ENCODE results near the gene AQP4. TPM values are rescaled to one million over a fixed set of nuclear protein-coding genes. Genes with fewer than 3 reads are reported as not detected.

The AQP4 gene
- total and polyA plus RNA-seq, 2 donors (not counting 3 experiments of a cell fraction or from before 2014, with no cell fraction given): not detected

- no peak overlapping the region for H3K9ac ChIP-seq (replicated peaks; ENCODE audit: extremely low read depth, insufficient read depth, low read length)
- CTCF ChIA-PET: no interaction called here
- TF ChIP-seq FOS (IDR thresholded peaks at IDR 0.05; ENCODE audit: borderline replicate concordance, insufficient read depth, low read length): no peak
- no peak for TF ChIP-seq POLR2AphosphoS5 (IDR thresholded peaks at IDR 0.05; ENCODE audit: insufficient read depth, low read depth, low read length)
- TF ChIP-seq GATA2 (IDR thresholded peaks at IDR 0.05; ENCODE audit: insufficient read depth, insufficient read length, low read depth, low read length): no peak
Observed at GRCh38 chr18:26911840-26912239, 46.3 kb upstream of the AQP4 start.

DNA sequence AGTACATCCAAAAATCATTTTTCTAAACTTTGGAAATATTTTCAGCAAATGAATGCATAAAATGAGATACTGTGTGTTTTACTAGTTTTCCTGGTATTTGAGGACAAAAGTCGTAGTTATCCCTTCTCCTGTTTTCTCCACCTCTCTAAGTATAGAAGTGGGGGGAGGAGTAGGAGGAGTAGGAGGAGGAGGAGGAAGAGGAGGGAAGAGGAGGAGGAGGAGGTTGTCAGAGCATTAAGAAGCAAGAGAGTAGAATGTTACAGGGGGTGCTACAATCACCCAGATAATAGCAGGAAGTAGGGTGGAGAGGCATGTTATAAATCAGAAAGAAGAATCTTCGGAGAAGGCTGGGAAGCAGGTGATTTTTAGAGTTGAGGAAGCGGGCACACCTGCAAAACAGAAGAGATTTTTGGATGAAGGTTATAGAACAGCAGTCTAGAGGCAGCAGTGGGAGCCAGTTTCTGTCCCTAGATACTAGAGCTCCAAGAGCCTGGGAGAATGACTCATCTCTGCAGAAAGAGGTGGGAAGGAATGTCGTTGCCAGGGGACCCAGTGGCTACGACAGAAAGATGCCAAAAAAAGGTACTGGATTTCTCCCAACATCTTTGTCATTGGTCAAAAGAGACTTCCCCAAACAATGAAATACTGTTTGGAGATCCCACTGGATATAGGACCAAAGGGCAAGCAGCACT lies 44.2 kb upstream of the AQP4 start:
- no peak overlapping the region for H3K4me2 ChIP-seq (ENCODE audit: insufficient read depth, low read length)
- no peaks in the 10 kb centered on the region for H3K9me1 ChIP-seq (replicated peaks; ENCODE audit: control insufficient read depth, extremely low read depth, insufficient read depth, low read length)
- H3K27ac ChIP-seq (ENCODE audit: insufficient read depth, low read depth, low read length): no peak overlapping the region
- intact Hi-C loops (cut with micrococcal nuclease) (no loop called here), dilution Hi-C loops (cut with MboI; ENCODE audit: extremely low pct_ligation_motif_present, low sequenced_read_pairs) (no loop called here)
- CTCF ChIA-PET: no interaction called here
- DNase-seq (ENCODE audit: low read depth, low spot score) (no peak), FAIRE-seq (no peak)
- BruUV-seq (replicated peaks): no TSS peak
- no peak overlapping the region for H3K4me3 ChIP-seq (replicated peaks in 1 of 3; ENCODE audit: insufficient read depth in 1 of 3, low read depth in 1 of 3, low read length in 3 of 3)
- TF ChIP-seq, protein P1, sequence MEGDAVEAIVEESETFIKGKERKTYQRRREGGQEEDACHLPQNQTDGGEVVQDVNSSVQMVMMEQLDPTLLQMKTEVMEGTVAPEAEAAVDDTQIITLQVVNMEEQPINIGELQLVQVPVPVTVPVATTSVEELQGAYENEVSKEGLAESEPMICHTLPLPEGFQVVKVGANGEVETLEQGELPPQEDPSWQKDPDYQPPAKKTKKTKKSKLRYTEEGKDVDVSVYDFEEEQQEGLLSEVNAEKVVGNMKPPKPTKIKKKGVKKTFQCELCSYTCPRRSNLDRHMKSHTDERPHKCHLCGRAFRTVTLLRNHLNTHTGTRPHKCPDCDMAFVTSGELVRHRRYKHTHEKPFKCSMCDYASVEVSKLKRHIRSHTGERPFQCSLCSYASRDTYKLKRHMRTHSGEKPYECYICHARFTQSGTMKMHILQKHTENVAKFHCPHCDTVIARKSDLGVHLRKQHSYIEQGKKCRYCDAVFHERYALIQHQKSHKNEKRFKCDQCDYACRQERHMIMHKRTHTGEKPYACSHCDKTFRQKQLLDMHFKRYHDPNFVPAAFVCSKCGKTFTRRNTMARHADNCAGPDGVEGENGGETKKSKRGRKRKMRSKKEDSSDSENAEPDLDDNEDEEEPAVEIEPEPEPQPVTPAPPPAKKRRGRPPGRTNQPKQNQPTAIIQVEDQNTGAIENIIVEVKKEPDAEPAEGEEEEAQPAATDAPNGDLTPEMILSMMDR (IDR thresholded peaks at IDR 0.05; ENCODE audit: extremely low read depth in 1 of 2, insufficient read depth in 1 of 2, low read depth in 1 of 2, low read length in 2 of 2): no peak
- TF ChIP-seq JUN (IDR thresholded peaks at IDR 0.05; ENCODE audit: borderline replicate concordance, insufficient read depth, insufficient read length, low read depth) (no peak), POLR2A (IDR thresholded peaks at IDR 0.05; ENCODE audit: low read depth, low read length) (no peak), FOS (IDR thresholded peaks at IDR 0.05; ENCODE audit: borderline replicate concordance, insufficient read depth, low read length) (no peak), POLR2AphosphoS5 (IDR thresholded peaks at IDR 0.05; ENCODE audit: insufficient read depth, low read depth, low read length) (no peak), MYC (IDR thresholded peaks at IDR 0.05; ENCODE audit: low read depth, low read length) (no peak), GATA2 (IDR thresholded peaks at IDR 0.05; ENCODE audit: insufficient read depth, insufficient read length, low read depth, low read length) (no peak), EZH2 (IDR thresholded peaks at IDR 0.05; ENCODE audit: borderline replicate concordance, low read depth, low read length, severe bottlenecking) (no peak), MAX (IDR thresholded peaks at IDR 0.05; ENCODE audit: insufficient read depth, insufficient read length) (no peak)
- H3K27me3 ChIP-seq (ENCODE audit: control insufficient read depth in 2 of 2, insufficient read depth in 2 of 2, low read length in 2 of 2): no peaks in the 10 kb centered on the region
- H3K4me1 ChIP-seq (ENCODE audit: control insufficient read depth, extremely low read depth, insufficient read depth, low read length): no peaks in the 10 kb centered on the region
- POLR2A ChIA-PET: no interaction called here
- no peaks in the 10 kb centered on the region for H3K79me2 ChIP-seq (ENCODE audit: control insufficient read depth, insufficient read depth, low read length)
- H4K20me1 ChIP-seq (replicated peaks; ENCODE audit: control insufficient read depth, extremely low read depth, insufficient read depth, low read length): no peaks in the 10 kb centered on the region
- H2AFZ ChIP-seq (ENCODE audit: low read depth, low read length): no peak overlapping the region
- no peak overlapping the region for H3K9ac ChIP-seq (replicated peaks; ENCODE audit: extremely low read depth, insufficient read depth, low read length)
- H3K9me3 ChIP-seq (replicated peaks; ENCODE audit: control insufficient read depth, insufficient read depth, low read length): no peaks in the 10 kb centered on the region
- H3K36me3 ChIP-seq (ENCODE audit: control insufficient read depth in 2 of 2, extremely low read depth in 1 of 2, insufficient read depth in 2 of 2, low read length in 2 of 2): no peaks in the 10 kb centered on the region

More at GRCh38 chr18:26911840-26912239, 46.3 kb upstream of the AQP4 start:
- H3K27me3 ChIP-seq (ENCODE audit: control insufficient read depth in 2 of 2, insufficient read depth in 2 of 2, low read length in 2 of 2): no peaks in the 10 kb centered on the region
- dilution Hi-C loops (cut with MboI; ENCODE audit: extremely low pct_ligation_motif_present, low sequenced_read_pairs): no loop called here
- FAIRE-seq (no peak), DNase-seq (ENCODE audit: low read depth, low spot score) (no peak)
- H3K9me3 ChIP-seq (replicated peaks; ENCODE audit: control insufficient read depth, insufficient read depth, low read length): no peaks in the 10 kb centered on the region
- no peaks in the 10 kb centered on the region for H3K36me3 ChIP-seq (ENCODE audit: control insufficient read depth in 2 of 2, extremely low read depth in 1 of 2, insufficient read depth in 2 of 2, low read length in 2 of 2)
- no peak overlapping the region for H3K27ac ChIP-seq (ENCODE audit: insufficient read depth, low read depth, low read length)
- no peak overlapping the region for H3K4me2 ChIP-seq (ENCODE audit: insufficient read depth, low read length)
- BruUV-seq (replicated peaks): no TSS peak
- no peak overlapping the region for H3K4me3 ChIP-seq (replicated peaks in 1 of 3; ENCODE audit: insufficient read depth in 1 of 3, low read depth in 1 of 3, low read length in 3 of 3)
- H4K20me1 ChIP-seq (replicated peaks; ENCODE audit: control insufficient read depth, extremely low read depth, insufficient read depth, low read length): no peaks in the 10 kb centered on the region
- no peak overlapping the region for H2AFZ ChIP-seq (ENCODE audit: low read depth, low read length)
- no peaks in the 10 kb centered on the region for H3K9me1 ChIP-seq (replicated peaks; ENCODE audit: control insufficient read depth, extremely low read depth, insufficient read depth, low read length)
- H3K79me2 ChIP-seq (ENCODE audit: control insufficient read depth, insufficient read depth, low read length): no peaks in the 10 kb centered on the region
- H3K4me1 ChIP-seq (ENCODE audit: control insufficient read depth, extremely low read depth, insufficient read depth, low read length): no peaks in the 10 kb centered on the region
- intact Hi-C loops (cut with micrococcal nuclease): no loop called here
- POLR2A ChIA-PET: no interaction called here

Data from endothelial cell of umbilical vein (primary cell).